OCI-LY3 (cell line): ENCODE results near the gene MED29.
"Not testable (repeated sequence)": the region's sequence is repeated elsewhere in the genome, so short reads cannot be mapped to it uniquely, and the experiment has no call there.

Source experiments
- H2AFZ ChIP-seq: fragments of 200-600, 300-600 bp; shearing (Covaris generic); 2 replicates; pipeline ENCODE4 v1.6.0; 2014; ENCODE audit warnings: antibody characterized with exemption, low read depth, low read length
- H3K27ac ChIP-seq: fragments of 200-600, 300-600 bp; sonication (generic); 2 replicates; pipeline ENCODE4 v1.5.1; 2014; ENCODE audit warnings: mild to moderate bottlenecking, low read length, moderate library complexity, mixed read lengths
- H3K27me3 ChIP-seq: fragments of 200-600, 300-600 bp; sonication (generic); 2 replicates; pipeline ENCODE4 v1.6.1; 2014; ENCODE audit warnings: low read depth, low read length, mixed read lengths
- H3K36me3 ChIP-seq: fragments of 200-600, 300-600 bp; sonication (generic); replicated peaks from 2 replicates; pipeline ENCODE3; 2014; ENCODE audit warnings: low read depth, low read length, mixed read lengths
- H3K4me1 ChIP-seq: fragments of 300-600, 200-600 bp; sonication (generic); 2 replicates; pipeline ENCODE4 v1.6.1; 2014; ENCODE audit warnings: low read length, mixed read lengths
- H3K4me2 ChIP-seq: fragments of 200-600, 300-600 bp; sonication (generic); 2 replicates; pipeline ENCODE4 v1.6.1; 2014; ENCODE audit warnings: low read length, mixed read lengths
- H3K4me3 ChIP-seq: fragments of 300-600, 200-600 bp; sonication (generic); 2 replicates; pipeline ENCODE4 v1.5.1; 2014; ENCODE audit warnings: antibody characterized with exemption, mild to moderate bottlenecking, low read length, moderate library complexity
- H3K79me2 ChIP-seq: fragments of 300-600, 200-600 bp; shearing (Covaris generic); 2 replicates; pipeline ENCODE4 v1.6.1; 2014; ENCODE audit warnings: mild to moderate bottlenecking, low read length, mixed read lengths
- H3K9ac ChIP-seq: fragments of 300-600, 200-600 bp; shearing (Covaris generic); 2 replicates; pipeline ENCODE4 v1.6.0; 2014; ENCODE audit warnings: mild to moderate bottlenecking, low read length, moderate library complexity
- H3K9me3 ChIP-seq: fragments of 200-600, 300-600 bp; shearing (Covaris generic); 2 replicates; pipeline ENCODE4 v1.6.1; 2014; ENCODE audit warnings: low read length, mixed read lengths; ENCODE audit not compliant: insufficient read depth
- H4K20me1 ChIP-seq: fragments of 200-600, 300-600 bp; sonication (generic); 2 replicates; pipeline ENCODE4 v1.6.1; 2016; ENCODE audit warnings: low read length, mixed read lengths; ENCODE audit not compliant: insufficient read depth
- CTCF ChIP-seq: fragments of 200-600, 300-600 bp; sonication (generic); IDR thresholded peaks from 2 replicates; pipeline ENCODE4 v1.5.1; 2014; ENCODE audit warnings: antibody characterized with exemption, low read length, low read depth
- EZH2phosphoT487 ChIP-seq: fragments of 200-600 bp; shearing (Covaris generic); IDR thresholded peaks from 2 replicates; pipeline ENCODE4 v1.6.1; 2018; ENCODE audit warnings: antibody characterized with exemption, mixed run types, low read depth

Gene MED29

GRCh38 chr19:39372047-39372802 lies 19.0 kb upstream of the MED29 start:
- no peaks in the 10 kb centered on the region for H3K9me3 ChIP-seq
- no peaks in the 10 kb centered on the region for H3K27me3 ChIP-seq
- no peaks in the 10 kb centered on the region for H3K79me2 ChIP-seq
- no peak overlapping the region for H3K4me2 ChIP-seq
- H3K36me3 ChIP-seq, result peaks cover 64% of the 10 kb centered on the region
- TF ChIP-seq EZH2phosphoT487 (no peak), CTCF (no peak)
- no peak overlapping the region for H3K27ac ChIP-seq
- no peak overlapping the region for H3K9ac ChIP-seq
- H3K4me1 ChIP-seq, result no peaks in the 10 kb centered on the region
- H2AFZ ChIP-seq, result no peak overlapping the region
- no peak overlapping the region for H3K4me3 ChIP-seq
- peaks cover 8% of the 10 kb centered on the region; the same call in 1 of the 2 replicates for H4K20me1 ChIP-seq

GRCh38 chr19:39372941-39373340 lies 18.2 kb upstream of the MED29 start:
- H4K20me1 ChIP-seq, result peaks cover 8% of the 10 kb centered on the region; the same call in 1 of the 2 replicates
- H3K9ac ChIP-seq, result no peak overlapping the region
- H3K4me2 ChIP-seq, result no peak overlapping the region
- H3K4me1 ChIP-seq, result peaks cover 2% of the 10 kb centered on the region; the same call in 1 of the 2 replicates
- TF ChIP-seq CTCF (no peak), EZH2phosphoT487 (no peak)
- H3K9me3 ChIP-seq, result no peaks in the 10 kb centered on the region
- no peak overlapping the region for H3K4me3 ChIP-seq
- H3K27ac ChIP-seq, result no peak overlapping the region
- no peak overlapping the region for H2AFZ ChIP-seq
- H3K36me3 ChIP-seq, result peaks cover 71% of the 10 kb centered on the region
- H3K27me3 ChIP-seq, result no peaks in the 10 kb centered on the region
- H3K79me2 ChIP-seq, result no peaks in the 10 kb centered on the region

GRCh38 chr19:39375929-39376328 lies 15.2 kb upstream of the MED29 start:
- Histone ChIP-seq H3K9me3 (no peaks in the 10 kb centered on the region), H3K4me2 (no peak overlapping the region), H3K36me3 (peaks cover 76% of the 10 kb centered on the region)

GRCh38 chr19:39377373-39378362 lies 13.5 kb upstream of the MED29 start:
- Histone ChIP-seq H3K27ac (no peak overlapping the region), H4K20me1 (no peaks in the 10 kb centered on the region), H3K79me2 (no peaks in the 10 kb centered on the region), H2AFZ (no peak overlapping the region), H3K4me2 (no peak overlapping the region), H3K9ac (no peak overlapping the region), H3K36me3 (peaks cover 75% of the 10 kb centered on the region), H3K27me3 (no peaks in the 10 kb centered on the region), H3K9me3 (no peaks in the 10 kb centered on the region), H3K4me3 (no peak overlapping the region), H3K4me1 (peaks cover 7% of the 10 kb centered on the region; the same call in 1 of the 2 replicates)
- TF ChIP-seq EZH2phosphoT487 (no peak), CTCF (no peak)

More at GRCh38 chr19:39375929-39376328, 15.2 kb upstream of the MED29 start:
- Histone ChIP-seq H2AFZ (no peak overlapping the region), H3K79me2 (no peaks in the 10 kb centered on the region), H3K4me3 (no peak overlapping the region), H4K20me1 (0 out of 2 replicates have a peak, but pooled peaks cover 4% of the 10 kb centered on the region), H3K9ac (no peak overlapping the region), H3K27me3 (no peaks in the 10 kb centered on the region), H3K4me1 (peaks cover 7% of the 10 kb centered on the region; the same call in 1 of the 2 replicates), H3K27ac (no peak overlapping the region)
- no peak for TF ChIP-seq EZH2phosphoT487

- not testable (repeated sequence) for H2AFZ ChIP-seq, H3K4me2 ChIP-seq, H3K27me3 ChIP-seq, H3K9me3 ChIP-seq, H3K79me2 ChIP-seq, H3K4me1 ChIP-seq, H3K4me3 ChIP-seq, H3K27ac ChIP-seq, H4K20me1 ChIP-seq, H3K9ac ChIP-seq
- peaks cover 71% of the 10 kb centered on the region for H3K36me3 ChIP-seq
Observed at GRCh38 chr19:39379366-39379765, 11.8 kb upstream of the MED29 start.
